Trophoblast cell (in vitro differentiated cells and primary cell): ENCODE data around the gene EVI2B.
"Not testable (repeated sequence)": the region's sequence is repeated elsewhere in the genome, so short reads cannot be mapped to it uniquely, and the experiment has no call there.

ENCODE experiments used
- DNase-seq, 2 donors: peaks; one replicate each; pipeline ENCODE4 v3.0.0-alpha.2; 2016
- H2AFZ ChIP-seq: 2 replicates; pipeline ENCODE4 v1.6.1; 2013; ENCODE audit warnings: low read length, moderate library complexity, mild to moderate bottlenecking; ENCODE audit not compliant: insufficient read depth, poor library complexity
- H2AK5ac ChIP-seq: 2 replicates; pipeline ENCODE4 v1.6.1; 2013; ENCODE audit warnings: mild to moderate bottlenecking, low read length
- H2BK120ac ChIP-seq: 2 replicates; pipeline ENCODE4 v1.6.1; 2013; ENCODE audit warnings: low read length, mild to moderate bottlenecking, moderate library complexity; ENCODE audit not compliant: insufficient read depth, poor library complexity
- H2BK12ac ChIP-seq: 2 replicates; pipeline ENCODE4 v1.6.1; 2013; ENCODE audit warnings: mild to moderate bottlenecking, low read length, moderate library complexity
- H2BK5ac ChIP-seq: 2 replicates; pipeline ENCODE4 v1.6.1; 2013; ENCODE audit warnings: low read length, low read depth, moderate library complexity, mild to moderate bottlenecking; ENCODE audit not compliant: poor library complexity
- H3K14ac ChIP-seq: 2 replicates; pipeline ENCODE4 v1.6.1; 2013; ENCODE audit warnings: mild to moderate bottlenecking, low read length
- H3K18ac ChIP-seq: 2 replicates; pipeline ENCODE4 v1.6.1; 2013; ENCODE audit warnings: mild to moderate bottlenecking, low read length
- H3K23ac ChIP-seq: 2 replicates; pipeline ENCODE4 v1.6.1; 2013; ENCODE audit warnings: low read length
- H3K27ac ChIP-seq: 2 replicates; pipeline ENCODE4 v1.5.1; 2013; ENCODE audit warnings: low read depth, mild to moderate bottlenecking, inconsistent platforms, low read length, moderate library complexity
- H3K27me3 ChIP-seq: 2 replicates; pipeline ENCODE4 v1.6.1; 2013; ENCODE audit warnings: inconsistent platforms, mild to moderate bottlenecking, low read length, moderate library complexity; ENCODE audit not compliant: insufficient read depth
- H3K36me3 ChIP-seq, 2 experiments: 1 replicate in 1 of 2; 2 replicates in 1 of 2; pipeline ENCODE4 v1.6.1; 2013; ENCODE audit warnings: low read length in 2 of 2, mild to moderate bottlenecking in 2 of 2, moderate library complexity in 1 of 2; ENCODE audit not compliant: insufficient read depth in 2 of 2, control insufficient read depth in 1 of 2
- H3K4ac ChIP-seq: 2 replicates; pipeline ENCODE4 v1.6.1; 2013; ENCODE audit warnings: low read depth, mild to moderate bottlenecking, low read length, moderate library complexity
- H3K4me1 ChIP-seq, 2 experiments: 1 replicate in 1 of 2; 2 replicates in 1 of 2; pipeline ENCODE4 v1.6.1; 2013; ENCODE audit warnings: low read length in 2 of 2, mild to moderate bottlenecking in 2 of 2, moderate library complexity in 1 of 2; ENCODE audit not compliant: insufficient read depth in 2 of 2, control insufficient read depth in 1 of 2
- H3K4me2 ChIP-seq: 2 replicates; pipeline ENCODE4 v1.6.1; 2013; ENCODE audit warnings: inconsistent platforms, mild to moderate bottlenecking, low read length, moderate library complexity
- H3K4me3 ChIP-seq: 2 replicates; pipeline ENCODE4 v1.5.1; 2013; ENCODE audit warnings: mild to moderate bottlenecking, low read depth, low read length, inconsistent platforms
- H3K79me1 ChIP-seq: one replicate; pipeline ENCODE4 v1.6.1; 2013; ENCODE audit warnings: low read length
- H3K79me2 ChIP-seq: 2 replicates; pipeline ENCODE4 v1.6.1; 2013; ENCODE audit warnings: low read length, mild to moderate bottlenecking; ENCODE audit not compliant: control insufficient read depth, insufficient read depth, poor library complexity
- H3K9ac ChIP-seq: 2 replicates; pipeline ENCODE4 v1.6.1; 2013; ENCODE audit warnings: mild to moderate bottlenecking, low read length
- H3K9me3 ChIP-seq: 2 replicates; pipeline ENCODE4 v1.6.1; 2013; ENCODE audit warnings: low read depth, mild to moderate bottlenecking, control low read depth, inconsistent platforms, low read length; ENCODE audit not compliant: insufficient read depth
- H4K12ac ChIP-seq: 2 replicates; pipeline ENCODE4 v1.6.1; 2013; ENCODE audit warnings: low read depth, mild to moderate bottlenecking, low read length, moderate library complexity
- H4K8ac ChIP-seq: 2 replicates; pipeline ENCODE4 v1.6.1; 2013; ENCODE audit warnings: low read depth, mild to moderate bottlenecking, low read length, moderate library complexity
- H4K91ac ChIP-seq: one replicate; pipeline ENCODE4 v1.6.1; 2013; ENCODE audit warnings: low read depth, mild to moderate bottlenecking, low read length, moderate library complexity
- WGBS: extraction: QIAGEN DNeasy Blood & Tissue Kit; methylation state at CpG from one replicate; pipeline ENCODE4 v1.1.7; 2013; ENCODE audit warnings: missing lambda C conversion rate; ENCODE audit not compliant: insufficient read length, insufficient coverage; ENCODE audit errors: extremely low coverage; 5-methylcytosine and 5-hydroxymethylcytosine counted together

The EVI2B gene

DNA sequence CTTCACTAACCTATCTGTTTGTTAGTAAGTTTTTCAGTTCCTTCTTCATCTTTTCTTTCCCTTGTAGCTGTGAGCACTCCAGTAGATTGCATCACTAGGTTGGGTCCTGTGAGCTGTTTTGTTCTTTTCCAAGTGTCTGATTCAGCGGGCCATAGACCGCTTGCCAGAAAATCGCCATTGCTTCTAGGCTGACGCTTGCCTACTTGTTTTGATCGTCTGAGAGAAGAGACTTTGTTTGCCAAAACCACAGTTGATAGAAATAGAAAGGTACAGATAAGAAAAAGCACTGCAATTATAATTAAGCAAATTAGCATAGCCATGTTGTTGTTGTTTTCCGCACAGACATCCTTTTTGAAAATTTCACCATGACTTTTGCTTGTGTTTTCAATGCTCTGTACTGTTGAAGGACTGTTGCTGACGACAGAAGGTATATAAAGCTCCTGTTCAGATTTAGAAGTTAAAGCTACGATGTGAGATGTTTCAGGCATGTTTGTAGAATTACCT lies 4.5 kb upstream of the EVI2B start:
- Histone ChIP-seq H2BK120ac (no peak overlapping the region), H4K91ac (no peak overlapping the region), H3K14ac (no peak overlapping the region), H2BK12ac (no peak overlapping the region), H3K4me3 (no peak overlapping the region), H3K27me3 (no peaks in the 10 kb centered on the region), H3K4me2 (no peak overlapping the region), H3K9me3 (no peaks in the 10 kb centered on the region), H3K79me2 (no peaks in the 10 kb centered on the region), H2AK5ac (no peak overlapping the region), H3K23ac (no peak overlapping the region), H3K18ac (no peak overlapping the region), H3K79me1 (no peaks in the 10 kb centered on the region), H2BK5ac (no peak overlapping the region), H3K36me3 (no peaks in the 10 kb centered on the region), H3K9ac (no peak overlapping the region), H3K27ac (no peak overlapping the region), H3K4ac (no peak overlapping the region), H3K4me1 (no peaks in the 10 kb centered on the region), H2AFZ (no peak overlapping the region), H4K12ac (no peak overlapping the region), H4K8ac (no peak overlapping the region)
- WGBS, result no CpG with 5 or more reads among the region's 8 CpGs
- peak; percentile 7 to 20 for DNase-seq

DNA sequence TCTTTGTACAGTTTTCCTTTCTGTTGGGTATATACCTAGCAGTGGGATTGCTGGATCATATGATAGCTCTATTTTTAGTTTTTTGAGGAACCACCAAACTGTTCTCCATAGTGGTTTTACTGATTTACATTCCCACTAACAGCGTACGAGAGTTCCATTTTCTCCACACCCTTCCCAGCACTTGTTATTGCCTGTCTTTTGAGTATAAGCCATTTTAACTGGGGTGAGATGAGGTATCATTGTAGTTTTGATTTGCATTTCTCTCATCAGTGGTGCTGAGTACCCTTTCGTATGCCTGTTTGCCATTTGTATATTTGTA lies 887 bp upstream of the EVI2B start:
- H3K4ac ChIP-seq, result no peak overlapping the region
- H2BK12ac ChIP-seq, result no peak overlapping the region
- no peak overlapping the region for H3K23ac ChIP-seq
- DNase-seq, result no peak
- H3K79me1 ChIP-seq, result no peaks in the 10 kb centered on the region
- H4K12ac ChIP-seq, result no peak overlapping the region
- no peak overlapping the region for H2BK5ac ChIP-seq
- no peak overlapping the region for H2AFZ ChIP-seq
- no peak overlapping the region for H4K91ac ChIP-seq
- WGBS, result no CpG with 5 or more reads among the region's 3 CpGs
- no peak overlapping the region for H3K14ac ChIP-seq
- H3K18ac ChIP-seq, result no peak overlapping the region
- no peaks in the 10 kb centered on the region for H3K4me1 ChIP-seq
- no peak overlapping the region for H3K9ac ChIP-seq
- H3K9me3 ChIP-seq, result no peaks in the 10 kb centered on the region
- H3K36me3 ChIP-seq, result no peaks in the 10 kb centered on the region
- no peak overlapping the region for H2AK5ac ChIP-seq
- no peak overlapping the region for H3K27ac ChIP-seq
- H3K27me3 ChIP-seq, result no peaks in the 10 kb centered on the region
- no peak overlapping the region for H4K8ac ChIP-seq
- H3K4me2 ChIP-seq, result no peak overlapping the region
- H3K4me3 ChIP-seq, result no peak overlapping the region
- H2BK120ac ChIP-seq, result no peak overlapping the region
- no peaks in the 10 kb centered on the region for H3K79me2 ChIP-seq

DNA sequence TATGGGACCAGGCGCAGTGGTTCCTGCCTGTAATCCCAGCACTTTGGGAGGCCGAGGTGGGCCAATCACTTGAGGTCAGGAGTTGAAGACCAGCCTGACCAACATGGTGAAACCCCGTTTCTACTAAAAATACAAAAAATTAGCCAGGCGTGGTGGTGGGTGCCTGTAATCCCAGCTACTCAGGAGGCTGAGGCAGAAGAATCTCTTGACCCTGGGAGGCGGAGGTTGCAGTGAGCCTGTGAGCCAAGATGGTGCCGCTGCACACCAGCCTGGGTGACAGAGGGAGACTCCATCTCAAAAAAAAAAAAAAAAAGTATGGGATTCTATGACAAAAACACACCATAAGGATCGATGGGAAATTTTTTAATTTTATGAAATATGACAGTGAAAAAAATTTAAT lies 1.6 kb downstream of the EVI2B start:
- WGBS, result no CpG with 5 or more reads among the region's 7 CpGs
- H3K79me2 ChIP-seq, H3K4me2 ChIP-seq: not testable (repeated sequence)

DNA sequence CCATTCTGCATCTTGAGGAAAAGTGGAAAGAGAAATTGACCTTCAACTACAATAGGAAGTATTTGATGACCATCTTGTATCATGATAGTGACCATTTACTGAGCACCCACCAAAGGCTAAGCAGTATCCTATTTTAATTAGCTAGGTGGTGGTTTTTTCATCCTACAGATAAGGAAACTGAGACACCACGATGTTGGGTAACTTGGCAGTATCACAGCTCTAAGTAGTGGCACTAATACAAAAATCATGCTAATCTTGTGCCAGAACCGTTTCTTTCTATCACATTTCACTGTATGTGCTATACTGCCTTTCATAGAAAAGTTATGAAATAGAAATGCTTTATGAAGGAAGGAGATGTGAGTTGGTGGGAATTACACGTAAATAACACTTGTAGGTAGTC lies 2.3 kb downstream of the EVI2B start:
- Histone ChIP-seq H3K4me3 (no peak overlapping the region), H2AK5ac (no peak overlapping the region), H3K23ac (no peak overlapping the region), H4K8ac (no peak overlapping the region), H3K79me1 (no peaks in the 10 kb centered on the region), H3K4me2 (no peak overlapping the region), H3K36me3 (peaks cover 0 to 2% of the 10 kb centered on the region in 2 experiments), H3K27me3 (no peaks in the 10 kb centered on the region), H4K12ac (no peak overlapping the region), H2AFZ (no peak overlapping the region), H3K14ac (no peak overlapping the region), H3K4me1 (no peaks in the 10 kb centered on the region), H2BK5ac (no peak overlapping the region), H3K79me2 (no peaks in the 10 kb centered on the region), H3K4ac (no peak overlapping the region), H4K91ac (no peak overlapping the region), H3K9ac (no peak overlapping the region), H2BK12ac (no peak overlapping the region), H3K9me3 (no peaks in the 10 kb centered on the region), H3K27ac (no peak overlapping the region), H2BK120ac (no peak overlapping the region), H3K18ac (no peak overlapping the region)
- no CpG with 5 or more reads among the region's 3 CpGs for WGBS
- DNase-seq, result no peak

More for the DNA sequence above, 1.6 kb downstream of the EVI2B start:
- H2BK5ac ChIP-seq, H3K36me3 ChIP-seq, H4K12ac ChIP-seq, H3K18ac ChIP-seq, H4K8ac ChIP-seq, H3K79me1 ChIP-seq, H2AFZ ChIP-seq, H3K4ac ChIP-seq, H3K27ac ChIP-seq, H3K14ac ChIP-seq, H3K4me1 ChIP-seq, H3K9ac ChIP-seq, H3K9me3 ChIP-seq, H3K4me3 ChIP-seq, H2AK5ac ChIP-seq, H3K27me3 ChIP-seq, H2BK120ac ChIP-seq, H4K91ac ChIP-seq, H2BK12ac ChIP-seq, DNase-seq, H3K23ac ChIP-seq: not testable (repeated sequence)
